ENCODE data around the gene THSD7B. TPM values are rescaled to one million over a fixed set of nuclear protein-coding genes. Genes with fewer than 3 reads are reported as not detected.
A peak's percentile ranks its signal among the peaks of the same experiment; 100 is the strongest.

THSD7B gene
- total RNA-seq, 1 experiment from 2014 or later = under 0.01 TPM

DNA sequence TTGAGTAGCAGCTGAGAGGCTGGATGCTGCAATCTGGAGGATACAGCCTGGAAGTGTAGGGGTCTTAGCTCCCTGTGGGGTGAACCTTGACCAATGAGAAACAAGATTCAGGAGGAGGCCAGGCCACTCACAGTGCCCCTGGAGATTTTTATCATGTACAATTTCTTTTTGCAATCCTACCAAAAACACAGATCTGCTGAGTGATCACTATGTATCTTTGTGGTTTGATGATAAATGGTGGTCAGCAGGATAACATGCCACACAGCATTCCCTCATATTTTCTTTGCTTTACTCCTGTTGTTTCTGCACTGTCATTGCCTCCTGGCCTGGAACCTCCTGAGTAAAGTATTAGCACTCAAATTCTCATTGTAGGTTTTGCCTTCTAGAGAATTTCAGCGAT is 357.9 kb downstream of the THSD7B start:
- H3K9ac ChIP-seq (ENCODE audit: low read length) = no peak overlapping the region
- ATAC-seq (no peak), DNase-seq (peak; percentile 13)
- no peaks in the 10 kb centered on the region for H3K79me2 ChIP-seq (ENCODE audit: low read length)
- H4K20me1 ChIP-seq (ENCODE audit: low read length) = no peaks in the 10 kb centered on the region
- ChIA-PET CTCF (no interaction called here), POLR2A (ENCODE audit: unreplicated experiment) (no interaction called here)
- no TSS peak for BruUV-seq (replicated peaks)
- H3K4me2 ChIP-seq (ENCODE audit: low read length) = no peak overlapping the region
- H3K4me1 ChIP-seq (ENCODE audit: insufficient read depth, low read length) = no peaks in the 10 kb centered on the region
- H3K36me3 ChIP-seq (ENCODE audit: low read depth, low read length) = no peaks in the 10 kb centered on the region
- no peak overlapping the region for H3K4me3 ChIP-seq (ENCODE audit: low read length)
- H2AFZ ChIP-seq (ENCODE audit: low read length) = 0 out of 2 replicates have a peak overlapping the region, but pooled peaks have one; percentile 5
- H3K9me2 ChIP-seq (replicated peaks; ENCODE audit: low read length) = no peaks in the 10 kb centered on the region
- no peak overlapping the region for H3K27ac ChIP-seq (ENCODE audit: low read length)
- no peaks in the 10 kb centered on the region for H3K9me3 ChIP-seq (ENCODE audit: low read length)
- H3F3A ChIP-seq (ENCODE audit: low read length, unreplicated experiment) = no peaks in the 10 kb centered on the region
- intact Hi-C loops (cut with micrococcal nuclease) = no loop called here
- no peaks in the 10 kb centered on the region for H3K27me3 ChIP-seq (ENCODE audit: low read length)
- no peak for TF ChIP-seq EZH2 (IDR thresholded peaks at IDR 0.05; ENCODE audit: low read length, unreplicated experiment)
- TF ChIP-seq, protein P1, sequence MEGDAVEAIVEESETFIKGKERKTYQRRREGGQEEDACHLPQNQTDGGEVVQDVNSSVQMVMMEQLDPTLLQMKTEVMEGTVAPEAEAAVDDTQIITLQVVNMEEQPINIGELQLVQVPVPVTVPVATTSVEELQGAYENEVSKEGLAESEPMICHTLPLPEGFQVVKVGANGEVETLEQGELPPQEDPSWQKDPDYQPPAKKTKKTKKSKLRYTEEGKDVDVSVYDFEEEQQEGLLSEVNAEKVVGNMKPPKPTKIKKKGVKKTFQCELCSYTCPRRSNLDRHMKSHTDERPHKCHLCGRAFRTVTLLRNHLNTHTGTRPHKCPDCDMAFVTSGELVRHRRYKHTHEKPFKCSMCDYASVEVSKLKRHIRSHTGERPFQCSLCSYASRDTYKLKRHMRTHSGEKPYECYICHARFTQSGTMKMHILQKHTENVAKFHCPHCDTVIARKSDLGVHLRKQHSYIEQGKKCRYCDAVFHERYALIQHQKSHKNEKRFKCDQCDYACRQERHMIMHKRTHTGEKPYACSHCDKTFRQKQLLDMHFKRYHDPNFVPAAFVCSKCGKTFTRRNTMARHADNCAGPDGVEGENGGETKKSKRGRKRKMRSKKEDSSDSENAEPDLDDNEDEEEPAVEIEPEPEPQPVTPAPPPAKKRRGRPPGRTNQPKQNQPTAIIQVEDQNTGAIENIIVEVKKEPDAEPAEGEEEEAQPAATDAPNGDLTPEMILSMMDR (conservative IDR thresholded peaks at IDR 0.05; ENCODE audit: low read depth, low read length) = no peak
- TF ChIP-seq EZH2phosphoT487 (IDR thresholded peaks at IDR 0.05; ENCODE audit: borderline replicate concordance, low read length) = no peak

DNA sequence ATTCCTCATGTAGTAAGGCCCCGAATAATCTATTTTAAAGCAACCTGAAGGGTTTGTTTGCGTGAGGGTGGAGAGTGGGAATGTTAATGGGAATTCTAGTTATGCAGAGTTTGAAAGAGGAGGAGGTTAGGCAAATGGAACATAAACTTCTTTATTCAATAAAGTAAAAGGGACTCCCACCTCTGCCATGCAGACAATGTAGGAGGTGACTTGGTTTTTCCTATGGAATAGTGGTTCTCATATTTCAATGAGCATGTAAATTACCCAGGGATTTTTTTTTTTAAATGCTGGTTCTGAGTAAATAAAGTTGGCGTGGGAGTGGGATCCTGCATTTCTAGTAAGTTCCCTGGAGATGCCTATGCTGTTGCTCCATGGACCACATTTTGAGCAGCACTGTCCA is 367.9 kb downstream of the THSD7B start:
- ChIA-PET POLR2A (ENCODE audit: unreplicated experiment) (no interaction called here), CTCF (no interaction called here)
- Histone ChIP-seq H3K27ac (ENCODE audit: low read length) (no peak overlapping the region), H3K4me1 (ENCODE audit: insufficient read depth, low read length) (no peaks in the 10 kb centered on the region), H3K4me3 (ENCODE audit: low read length) (no peak overlapping the region), H3F3A (ENCODE audit: low read length, unreplicated experiment) (no peaks in the 10 kb centered on the region), H3K4me2 (ENCODE audit: low read length) (no peak overlapping the region), H3K36me3 (ENCODE audit: low read depth, low read length) (no peaks in the 10 kb centered on the region), H4K20me1 (ENCODE audit: low read length) (no peaks in the 10 kb centered on the region), H3K27me3 (ENCODE audit: low read length) (no peaks in the 10 kb centered on the region), H3K9me3 (ENCODE audit: low read length) (no peaks in the 10 kb centered on the region), H3K79me2 (ENCODE audit: low read length) (no peaks in the 10 kb centered on the region), H3K9ac (ENCODE audit: low read length) (no peak overlapping the region), H3K9me2 (replicated peaks; ENCODE audit: low read length) (no peaks in the 10 kb centered on the region), H2AFZ (ENCODE audit: low read length) (no peak overlapping the region)
- intact Hi-C loops (cut with micrococcal nuclease) = no loop called here
- TF ChIP-seq, protein P1 (conservative IDR thresholded peaks at IDR 0.05; ENCODE audit: low read depth, low read length) = no peak
- TF ChIP-seq EZH2 (IDR thresholded peaks at IDR 0.05; ENCODE audit: low read length, unreplicated experiment) (no peak), EZH2phosphoT487 (IDR thresholded peaks at IDR 0.05; ENCODE audit: borderline replicate concordance, low read length) (no peak)
- DNase-seq (no peak), ATAC-seq (no peak)
- no TSS peak for BruUV-seq (replicated peaks)

DNA sequence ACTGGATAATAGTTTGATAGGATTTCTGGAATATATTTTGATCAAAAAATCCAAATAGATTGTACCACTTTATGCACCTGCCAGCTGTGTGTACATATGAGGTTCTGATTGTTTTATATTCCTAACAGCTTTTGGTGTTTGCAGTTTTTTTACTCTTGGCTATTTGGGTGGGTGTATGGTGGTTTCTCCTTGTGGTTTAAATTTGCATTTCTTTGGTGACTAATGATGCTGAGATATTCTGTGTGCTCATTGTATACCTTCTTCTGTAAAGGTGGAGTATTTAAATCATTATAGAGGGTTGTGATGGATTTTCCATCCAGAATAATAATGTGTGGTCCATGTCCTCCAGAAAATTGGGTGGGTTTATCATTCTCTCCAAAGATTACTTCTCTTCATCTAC is 372.9 kb downstream of the THSD7B start:
- TF ChIP-seq EZH2 (IDR thresholded peaks at IDR 0.05; ENCODE audit: low read length, unreplicated experiment) (no peak), EZH2phosphoT487 (IDR thresholded peaks at IDR 0.05; ENCODE audit: borderline replicate concordance, low read length) (no peak)
- TF ChIP-seq, protein P1 (conservative IDR thresholded peaks at IDR 0.05; ENCODE audit: low read depth, low read length) = no peak
- BruUV-seq (replicated peaks) = no TSS peak
- no peak overlapping the region for H3K27ac ChIP-seq (ENCODE audit: low read length)

More for the DNA sequence above, 372.9 kb downstream of the THSD7B start:
- POLR2A ChIA-PET (ENCODE audit: unreplicated experiment) = no interaction called here
- Histone ChIP-seq H3K27me3 (ENCODE audit: low read length) (peaks cover 23% of the 10 kb centered on the region), H3K9me2 (replicated peaks; ENCODE audit: low read length) (no peaks in the 10 kb centered on the region), H3K4me3 (ENCODE audit: low read length) (no peak overlapping the region), H3K79me2 (ENCODE audit: low read length) (no peaks in the 10 kb centered on the region), H2AFZ (ENCODE audit: low read length) (no peak overlapping the region), H3K36me3 (ENCODE audit: low read depth, low read length) (no peaks in the 10 kb centered on the region), H3F3A (ENCODE audit: low read length, unreplicated experiment) (no peaks in the 10 kb centered on the region), H3K9ac (ENCODE audit: low read length) (no peak overlapping the region), H3K4me2 (ENCODE audit: low read length) (no peak overlapping the region), H3K4me1 (ENCODE audit: insufficient read depth, low read length) (no peaks in the 10 kb centered on the region), H3K9me3 (ENCODE audit: low read length) (no peaks in the 10 kb centered on the region), H4K20me1 (ENCODE audit: low read length) (no peaks in the 10 kb centered on the region)
- CTCF ChIA-PET = no interaction called here
- no peak for DNase-seq
- intact Hi-C loops (cut with micrococcal nuclease) = no loop called here
- no peak for ATAC-seq

Measured in PC-3 (cell line).